Body of pancreas (tissue), 4 donors: Measurements from ENCODE around the gene ADAMTS19.

Experiments
- POLR2A ChIP-seq, 3 donors: fragments of 450-650 bp; IDR thresholded peaks; one replicate each; pipeline ENCODE4 v1.6.1; 2016; ENCODE audit warnings: antibody characterized with exemption in 3 of 3, mild to moderate bottlenecking in 2 of 3
- TF ChIP-seq, protein P1 (sequence below), 7 experiments: fragments of 450-650 bp in 4 of 7; fragments of 200-600 bp in 3 of 7; sonication (generic) in 3 of 7; IDR thresholded peaks; one replicate each; pipeline ENCODE4 v1.5.1; 2016 to 2019; ENCODE audit warnings: antibody characterized with exemption in 7 of 7

DNA sequence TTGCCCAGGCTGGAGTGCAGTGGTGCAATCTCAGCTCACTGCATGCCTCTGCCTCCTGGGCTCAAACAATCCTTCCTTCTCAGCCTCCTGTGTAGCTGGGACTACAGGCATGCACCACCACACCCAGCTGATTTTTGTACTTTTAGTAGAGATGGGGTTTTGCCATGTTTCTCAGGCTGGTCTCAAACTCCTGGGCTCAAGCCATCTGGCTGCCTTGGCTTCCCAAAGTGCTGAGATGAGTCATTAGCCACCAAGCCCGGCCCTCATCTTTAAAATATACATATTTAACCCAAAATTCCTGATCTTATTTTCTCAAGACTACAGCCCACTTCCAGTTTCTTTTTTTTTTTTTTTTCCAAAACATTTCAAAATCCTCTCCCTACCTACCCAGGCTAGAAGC, 256.1 kb downstream of the ADAMTS19 start:
- no peak for TF ChIP-seq POLR2A (IDR thresholded peaks at IDR 0.05)
- TF ChIP-seq, protein P1, sequence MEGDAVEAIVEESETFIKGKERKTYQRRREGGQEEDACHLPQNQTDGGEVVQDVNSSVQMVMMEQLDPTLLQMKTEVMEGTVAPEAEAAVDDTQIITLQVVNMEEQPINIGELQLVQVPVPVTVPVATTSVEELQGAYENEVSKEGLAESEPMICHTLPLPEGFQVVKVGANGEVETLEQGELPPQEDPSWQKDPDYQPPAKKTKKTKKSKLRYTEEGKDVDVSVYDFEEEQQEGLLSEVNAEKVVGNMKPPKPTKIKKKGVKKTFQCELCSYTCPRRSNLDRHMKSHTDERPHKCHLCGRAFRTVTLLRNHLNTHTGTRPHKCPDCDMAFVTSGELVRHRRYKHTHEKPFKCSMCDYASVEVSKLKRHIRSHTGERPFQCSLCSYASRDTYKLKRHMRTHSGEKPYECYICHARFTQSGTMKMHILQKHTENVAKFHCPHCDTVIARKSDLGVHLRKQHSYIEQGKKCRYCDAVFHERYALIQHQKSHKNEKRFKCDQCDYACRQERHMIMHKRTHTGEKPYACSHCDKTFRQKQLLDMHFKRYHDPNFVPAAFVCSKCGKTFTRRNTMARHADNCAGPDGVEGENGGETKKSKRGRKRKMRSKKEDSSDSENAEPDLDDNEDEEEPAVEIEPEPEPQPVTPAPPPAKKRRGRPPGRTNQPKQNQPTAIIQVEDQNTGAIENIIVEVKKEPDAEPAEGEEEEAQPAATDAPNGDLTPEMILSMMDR (IDR thresholded peaks at IDR 0.05): no peak
